Right lobe of liver (tissue), 6 donors: ENCODE measurements around the gene METRNL. TPM values are rescaled to one million over a fixed set of nuclear protein-coding genes. Genes with fewer than 3 reads are reported as not detected.

Experiments used
- ATAC-seq, 4 donors: fragments of 200-7000 bp; cut with Tn5 transposase; one replicate each; pipeline ENCODE4 v1.9.1; 2020; ENCODE audit warnings: mild to moderate bottlenecking in 4 of 4, moderate library complexity in 4 of 4
- DNase-seq, 3 donors: peaks; one replicate each; pipeline ENCODE4 v3.0.0-alpha.2; 2020
- H3K27ac ChIP-seq, 3 donors: fragments of 200-600 bp; one replicate each; pipeline ENCODE4 v1.8.0; 2022
- H3K27me3 ChIP-seq, 2 donors: fragments of 200-600 bp; one replicate each; pipeline ENCODE4 v1.8.0; 2022
- H3K36me3 ChIP-seq, 4 donors: fragments of 200-600 bp; sonication (generic) in 1 of 4; one replicate each; pipeline versions ENCODE4 v1.5.1 to v1.8.0; 2017 to 2022; ENCODE audit warnings: control low read depth in 1 of 4
- H3K4me1 ChIP-seq, 4 donors: fragments of 200-600 bp; sonication (generic) in 1 of 4; one replicate each; pipeline versions ENCODE4 v1.5.1 to v1.8.0; 2017 to 2022; ENCODE audit warnings: control low read depth in 1 of 4
- H3K4me3 ChIP-seq, 3 donors: fragments of 200-600 bp; one replicate each; pipeline ENCODE4 v1.8.0; 2022
- H3K9me3 ChIP-seq, 4 donors: fragments of 200-600 bp; sonication (generic) in 1 of 4; one replicate each; pipeline versions ENCODE4 v1.5.1 to v1.8.0; 2017 to 2022; ENCODE audit warnings: control low read depth in 1 of 4
- POLR2A ChIP-seq: fragments of 450-650 bp; IDR thresholded peaks from one replicate; pipeline ENCODE4 v1.6.1; 2017; ENCODE audit warnings: antibody characterized with exemption, mild to moderate bottlenecking
- WGBS: methylation state at CpG from one replicate; pipeline ENCODE4 v1.1.6; 2018; ENCODE audit warnings: low coverage, low lambda C conversion rate; ENCODE audit not compliant: insufficient coverage; ENCODE audit errors: missing lambda C conversion rate; 5-methylcytosine and 5-hydroxymethylcytosine counted together
- intact Hi-C, 2 donors: fragments of 100-400 bp; cut with DNase I; formaldehyde crosslinking; loops; one replicate each; pipeline versions ENCODE4 v1.11.2 to v1.14.1; 2022
- total RNA-seq, 6 experiments: library from RNA; depleted of rRNA in 2 of 6; stranded (reverse); fragments of >200 nt in 2 of 6; fragmentation: NEBNext Ultra II Directional in 3 of 6; extraction: Animal tissue kit (Norgen Biotek cat#: 25700) in 3 of 6; gene quantifications; one replicate each; pipeline versions ENCODE4 v1.1.0 to v1.2.4, GENCODE V29; 2016 to 2023
- TF ChIP-seq, protein P1 (sequence below), 4 donors: fragments of 200-600 bp in 3 of 4; fragments of 450-650 bp in 1 of 4; IDR thresholded peaks; one replicate each; pipeline versions ENCODE4 v1.5.1 to v1.8.0; 2016 to 2022; ENCODE audit warnings: antibody characterized with exemption in 4 of 4, mild to moderate bottlenecking in 2 of 4
- donor health status: DM: no; HTN: yes; CAD: no.
- donor health status: DM: no; HTN: no; CAD: no.
- donor health status: DM: no; HTN: no; CAD: no.
- donor health status: DM: no; HTN: yes; CAD: no.
- donor health status: DM: no; HTN: yes; CAD: no.

METRNL gene
- total RNA-seq, 6 experiments from 2014 or later = 2.3 to 18.6 (median 5.9) TPM

DNA sequence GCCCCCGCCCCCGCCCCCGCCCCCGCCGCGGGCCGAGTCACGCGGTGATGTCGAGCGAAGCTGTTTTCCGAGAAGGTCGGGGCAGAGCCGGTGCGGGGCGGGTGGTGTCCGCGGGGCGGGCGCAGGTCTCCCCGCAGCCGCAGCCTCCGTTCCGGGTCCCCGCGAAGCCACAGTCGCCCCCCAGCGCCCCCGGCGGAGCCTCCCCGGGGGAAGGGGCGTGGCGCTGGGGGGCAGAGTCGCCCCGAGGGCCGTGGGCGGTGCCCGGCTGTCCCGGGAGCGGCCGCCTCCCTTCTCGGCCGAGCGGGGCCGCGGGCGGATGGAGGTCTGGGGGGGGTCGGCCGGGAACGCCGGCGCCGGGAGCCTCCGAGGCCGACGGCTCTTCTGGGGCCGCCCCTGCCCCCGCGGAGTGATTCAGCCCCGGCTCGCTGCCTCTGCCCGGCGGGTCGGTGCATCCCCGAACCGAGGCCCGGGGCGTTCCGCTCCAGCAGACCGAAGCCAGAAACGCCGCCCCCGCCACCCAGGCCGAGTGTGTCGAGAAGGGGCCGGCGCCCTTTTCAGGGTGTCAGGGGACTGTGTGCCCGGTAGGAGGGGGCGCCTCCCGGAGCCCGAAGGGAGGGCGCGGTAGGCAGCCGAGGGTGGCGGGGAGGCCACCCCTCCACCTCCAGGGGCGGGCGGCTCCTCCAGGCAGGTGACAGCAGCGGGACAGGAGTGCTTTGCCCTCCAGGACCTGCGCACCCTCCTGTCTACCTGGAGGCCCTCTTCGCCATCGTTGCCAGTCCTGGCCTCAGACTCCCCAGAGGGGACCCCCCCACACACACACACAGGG lies 1.7 kb downstream of the METRNL start:
- peak in 1 of 3 donors; percentile 55 for DNase-seq
- WGBS = 5% methylated on average over 4 of the region's 91 CpGs
- Histone ChIP-seq H3K9me3 (no peaks in the 10 kb centered on the region), H3K36me3 (no peaks in the 10 kb centered on the region), H3K4me3 (peak overlapping the region; percentile 44 to 67 (median 44)), H3K27me3 (peaks cover 0 to 6% of the 10 kb centered on the region in 2 donors), H3K4me1 (no peaks in the 10 kb centered on the region), H3K27ac (peak overlapping the region; percentile 56 to 80 (median 72))
- TF ChIP-seq, protein P1, sequence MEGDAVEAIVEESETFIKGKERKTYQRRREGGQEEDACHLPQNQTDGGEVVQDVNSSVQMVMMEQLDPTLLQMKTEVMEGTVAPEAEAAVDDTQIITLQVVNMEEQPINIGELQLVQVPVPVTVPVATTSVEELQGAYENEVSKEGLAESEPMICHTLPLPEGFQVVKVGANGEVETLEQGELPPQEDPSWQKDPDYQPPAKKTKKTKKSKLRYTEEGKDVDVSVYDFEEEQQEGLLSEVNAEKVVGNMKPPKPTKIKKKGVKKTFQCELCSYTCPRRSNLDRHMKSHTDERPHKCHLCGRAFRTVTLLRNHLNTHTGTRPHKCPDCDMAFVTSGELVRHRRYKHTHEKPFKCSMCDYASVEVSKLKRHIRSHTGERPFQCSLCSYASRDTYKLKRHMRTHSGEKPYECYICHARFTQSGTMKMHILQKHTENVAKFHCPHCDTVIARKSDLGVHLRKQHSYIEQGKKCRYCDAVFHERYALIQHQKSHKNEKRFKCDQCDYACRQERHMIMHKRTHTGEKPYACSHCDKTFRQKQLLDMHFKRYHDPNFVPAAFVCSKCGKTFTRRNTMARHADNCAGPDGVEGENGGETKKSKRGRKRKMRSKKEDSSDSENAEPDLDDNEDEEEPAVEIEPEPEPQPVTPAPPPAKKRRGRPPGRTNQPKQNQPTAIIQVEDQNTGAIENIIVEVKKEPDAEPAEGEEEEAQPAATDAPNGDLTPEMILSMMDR (IDR thresholded peaks at IDR 0.05) = no peak
- peak; percentile 10 for TF ChIP-seq POLR2A
- intact Hi-C loops = no loop called here
- peak in 3 of 4 donors; percentile 6 to 35 (median 10) for ATAC-seq

GRCh38 chr17:83081684-83082201 lies 2.3 kb downstream of the METRNL start:
- ATAC-seq = peak in 1 of 4 donors; percentile 11
- no CpG with 5 or more reads among the region's 23 CpGs for whole genome bisulfite sequencing
- Histone ChIP-seq H3K36me3 (no peaks in the 10 kb centered on the region), H3K4me1 (no peaks in the 10 kb centered on the region), H3K9me3 (no peaks in the 10 kb centered on the region), H3K27ac (peak overlapping the region; percentile 56 to 80 (median 72)), H3K27me3 (peaks cover 0 to 6% of the 10 kb centered on the region in 2 donors), H3K4me3 (peak overlapping the region; percentile 44 to 67 (median 44))
- TF ChIP-seq, protein P1 (IDR thresholded peaks at IDR 0.05) = no peak
- TF ChIP-seq POLR2A = peak; percentile 29
- no peak for DNase-seq
- intact Hi-C loops = no loop called here

DNA sequence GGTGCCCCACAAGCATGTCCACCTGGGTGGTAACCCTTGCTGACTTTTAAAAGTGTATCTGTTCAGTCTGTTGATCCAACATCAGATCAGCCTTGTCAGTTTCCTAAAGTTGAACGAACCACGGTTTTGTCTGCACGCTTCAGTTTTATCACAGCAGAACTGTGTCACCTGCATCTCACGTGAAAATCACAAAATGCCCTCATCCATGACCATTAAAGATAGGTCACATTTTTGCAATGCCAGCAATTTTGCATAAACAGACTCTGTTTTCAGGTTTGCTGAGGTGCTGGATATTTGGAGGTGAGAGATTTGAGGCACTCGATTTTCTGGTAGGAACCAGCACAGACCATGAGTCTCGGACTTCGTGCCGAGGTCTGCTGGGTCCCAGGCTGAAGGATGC lies 3.0 kb downstream of the METRNL start:
- H3K9me3 ChIP-seq = no peaks in the 10 kb centered on the region
- no peak overlapping the region for H3K4me3 ChIP-seq
- no peak for TF ChIP-seq POLR2A
- TF ChIP-seq, protein P1 (IDR thresholded peaks at IDR 0.05) = no peak
- intact Hi-C loops = no loop called here
- no peaks in the 10 kb centered on the region for H3K4me1 ChIP-seq
- WGBS = 70% methylated on average over 8 of the region's 8 CpGs
- peaks cover 0 to 6% of the 10 kb centered on the region in 2 donors for H3K27me3 ChIP-seq
- H3K36me3 ChIP-seq = no peaks in the 10 kb centered on the region
- H3K27ac ChIP-seq = no peak overlapping the region
- DNase-seq (no peak), ATAC-seq (no peak)

GRCh38 chr17:83082909-83083367 lies 3.5 kb downstream of the METRNL start:
- H3K36me3 ChIP-seq = no peaks in the 10 kb centered on the region
- no peaks in the 10 kb centered on the region for H3K9me3 ChIP-seq
- intact Hi-C loops = no loop called here
- ATAC-seq (no peak), DNase-seq (no peak)
- TF ChIP-seq POLR2A = no peak
- TF ChIP-seq, protein P1 (IDR thresholded peaks at IDR 0.05) = no peak
- H3K4me3 ChIP-seq = no peak overlapping the region
- H3K27me3 ChIP-seq = peaks cover 0 to 6% of the 10 kb centered on the region in 2 donors
- no peak overlapping the region for H3K27ac ChIP-seq
- H3K4me1 ChIP-seq = no peaks in the 10 kb centered on the region
- WGBS = 87% methylated on average over 9 of the region's 20 CpGs
